Embryonic facial prominence (tissue), 1 donor: Measurements from ENCODE around the gene CRELD2.

ENCODE experiments used
- DNase-seq: peaks from one replicate; pipeline ENCODE4 v3.0.0-alpha.2; 2016; ENCODE audit errors: extremely low spot score

CRELD2 gene

GRCh38 chr22:49929994-49930575 is 11.7 kb downstream of the CRELD2 start:
- DNase-seq = no peak

GRCh38 chr22:49930596-49931412 is 12.4 kb downstream of the CRELD2 start:
- no peak for DNase-seq

- no peak for DNase-seq
These were observed 15.1 kb downstream of the CRELD2 start for GRCh38 chr22:49933236-49934159.

- no peak for DNase-seq
These were observed 15.9 kb downstream of the CRELD2 start for GRCh38 chr22:49934160-49934890.

GRCh38 chr22:49934891-49935557 is 16.6 kb downstream of the CRELD2 start:
- no peak for DNase-seq

- DNase-seq = no peak
These were observed 17.1 kb downstream of the CRELD2 start for GRCh38 chr22:49935561-49935960.

GRCh38 chr22:49936018-49936972 is 17.9 kb downstream of the CRELD2 start:
- no peak for DNase-seq

GRCh38 chr22:49936973-49937757 is 18.7 kb downstream of the CRELD2 start:
- DNase-seq = no peak

- DNase-seq = no peak
These were observed 19.5 kb downstream of the CRELD2 start for GRCh38 chr22:49937758-49938564.

- DNase-seq = no peak
These were observed 20.2 kb downstream of the CRELD2 start for GRCh38 chr22:49938565-49939136.

- no peak for DNase-seq
These were observed 23.3 kb downstream of the CRELD2 start for GRCh38 chr22:49941507-49942316.

GRCh38 chr22:49942565-49943404 is 24.4 kb downstream of the CRELD2 start:
- DNase-seq = no peak

- no peak for DNase-seq
These were observed 25.0 kb downstream of the CRELD2 start for GRCh38 chr22:49943405-49943765.

- no peak for DNase-seq
These were observed 25.5 kb downstream of the CRELD2 start for GRCh38 chr22:49943771-49944398.

GRCh38 chr22:49944399-49944891 is 26.0 kb downstream of the CRELD2 start:
- DNase-seq = no peak
